A549 (cell line): Measurements from ENCODE around the gene TTF1. TPM values are rescaled to one million over a fixed set of nuclear protein-coding genes. Genes with fewer than 3 reads are reported as not detected.

Experiments used
- ATAC-seq, 2 experiments: fragments of 200-7000 bp in 1 of 2; fragments of >200 bp in 1 of 2; cut with Nextera tagmentation in 1 of 2; cut with Tn5 transposase in 1 of 2; 3 replicates each; pipeline versions ENCODE4 v1.8.0 to v1.9.1; 2018 to 2020; ENCODE audit warnings: mild to moderate bottlenecking in 1 of 2, moderate library complexity in 1 of 2
- CTCF ChIA-PET: fragments of 300-600 bp; sonication (Branson Sonifier 250); formaldehyde crosslinking; extraction: SDS; loops from one replicate; lab custom pipeline; 2021; ENCODE audit warnings: antibody characterized with exemption, inconsistent platforms; lab: Yijun Ruan, JAX
- POLR2A ChIA-PET: fragments of 350-600 bp; formaldehyde crosslinking; extraction: SDS; loops from one replicate; lab custom pipeline; 2021; ENCODE audit warnings: antibody characterized with exemption, inconsistent platforms; lab: Yijun Ruan, JAX
- DNase-seq, 2 experiments: peaks; one replicate each; pipeline versions ENCODE4 v3.0.0 to v3.0.0-alpha.2; 2011 to 2016; ENCODE audit warnings: low read depth in 1 of 2, low spot score in 1 of 2
- FAIRE-seq: peaks from 2 replicates; lab custom pipeline; 2011; peaks lifted over from hg19 to GRCh38; lab: Jason Lieb, UNC
- H3K27ac ChIP-seq, 2 experiments: fragments of >200 bp; sonication (Bioruptor Twin); formaldehyde crosslinking; 3 replicates each; pipeline ENCODE4 v1.5.1; 2016 to 2017
- H3K4me1 ChIP-seq: fragments of >200 bp; sonication (Bioruptor Twin); formaldehyde crosslinking; 3 replicates; pipeline ENCODE4 v1.6.1; 2016
- H3K4me2 ChIP-seq: fragments of >200 bp; sonication (Bioruptor Twin); formaldehyde crosslinking; 3 replicates; pipeline ENCODE4 v1.6.1; 2016
- H3K4me3 ChIP-seq: fragments of >200 bp; sonication (Bioruptor Twin); formaldehyde crosslinking; 3 replicates; pipeline ENCODE4 v1.5.1; 2016
- H3K9me3 ChIP-seq: fragments of >200 bp; sonication (Bioruptor Twin); formaldehyde crosslinking; 3 replicates; pipeline ENCODE4 v1.6.1; 2016
- BHLHE40 ChIP-seq: IDR thresholded peaks from 2 replicates; pipeline ENCODE4 v1.6.1; 2012; ENCODE audit warnings: low read depth, low read length, inconsistent platforms
- CHD2 ChIP-seq: fragments of 150-350 bp; IDR thresholded peaks from 2 replicates; pipeline ENCODE4 v1.6.1; 2014; ENCODE audit warnings: low read length; ENCODE audit not compliant: partially characterized antibody
- EHF ChIP-seq: fragments of 250-450 bp; sonication (Bioruptor Pico); IDR thresholded peaks from 2 replicates; pipeline ENCODE4 v1.5.0; 2020; ENCODE audit warnings: mild to moderate bottlenecking
- ELK1 ChIP-seq: fragments of 150-350 bp; IDR thresholded peaks from 2 replicates; pipeline ENCODE4 v1.6.1; 2014; ENCODE audit warnings: low read depth, mild to moderate bottlenecking, low read length
- FOSB ChIP-seq: fragments of 250-450 bp; sonication (Bioruptor Pico); IDR thresholded peaks from 2 replicates; pipeline ENCODE4 v1.5.0; 2020; ENCODE audit warnings: mild to moderate bottlenecking, moderate library complexity
- FOXS1 ChIP-seq: fragments of 250-450 bp; sonication (Bioruptor Pico); IDR thresholded peaks from 2 replicates; pipeline ENCODE4 v1.5.0; 2020; ENCODE audit warnings: mild to moderate bottlenecking, moderate library complexity
- HDAC2 ChIP-seq: fragments of 200-600 bp; sonication (generic); IDR thresholded peaks from 2 replicates; pipeline ENCODE4 v1.6.1; 2016
- HEYL ChIP-seq: fragments of 250-450 bp; sonication (Bioruptor Pico); IDR thresholded peaks from 2 replicates; pipeline ENCODE4 v1.8.0; 2021; ENCODE audit warnings: mild to moderate bottlenecking, moderate library complexity
- HOXA7 ChIP-seq: fragments of 250-450 bp; sonication (Bioruptor Pico); IDR thresholded peaks from 2 replicates; pipeline ENCODE4 v1.5.0; 2020; ENCODE audit warnings: mild to moderate bottlenecking, moderate library complexity
- HOXB5 ChIP-seq: fragments of 250-450 bp; sonication (Bioruptor Pico); IDR thresholded peaks from 2 replicates; pipeline ENCODE4 v1.5.0; 2020; ENCODE audit warnings: mild to moderate bottlenecking, moderate library complexity
- MAFK ChIP-seq: fragments of 450-650 bp; IDR thresholded peaks from 2 replicates; pipeline ENCODE4 v1.6.1; 2014; ENCODE audit not compliant: partially characterized antibody
- POLR2AphosphoS2 ChIP-seq: conservative IDR thresholded peaks from 2 replicates; pipeline ENCODE4 v1.6.1; 2012; ENCODE audit warnings: low read length, improper control_type of control experiment, inconsistent platforms
- RARB ChIP-seq: fragments of 250-450 bp; sonication (Bioruptor Pico); IDR thresholded peaks from 2 replicates; pipeline ENCODE4 v1.8.0; 2021; ENCODE audit warnings: mild to moderate bottlenecking, moderate library complexity
- RCOR1 ChIP-seq: fragments of 150-350 bp; IDR thresholded peaks from 2 replicates; pipeline ENCODE4 v1.6.1; 2014; ENCODE audit warnings: antibody characterized with exemption, low read length, low read depth
- REST ChIP-seq: fragments of 200-600 bp; sonication (generic); IDR thresholded peaks from 2 replicates; pipeline ENCODE4 v1.6.1; 2016; ENCODE audit warnings: antibody characterized with exemption, mild to moderate bottlenecking, moderate library complexity
- RFX5 ChIP-seq: fragments of 450-650 bp; IDR thresholded peaks from 2 replicates; pipeline ENCODE4 v1.7.1; 2014; ENCODE audit warnings: antibody characterized with exemption, mild to moderate bottlenecking, moderate library complexity
- RNF2 ChIP-seq: fragments of 200-600 bp; sonication (generic); IDR thresholded peaks from 2 replicates; pipeline ENCODE4 v1.6.1; 2016; ENCODE audit warnings: low read depth, mild to moderate bottlenecking, antibody characterized with exemption, moderate library complexity, borderline replicate concordance
- SREBF2 ChIP-seq: fragments of 450-650 bp; IDR thresholded peaks from 2 replicates; pipeline ENCODE4 v1.6.1; 2014; ENCODE audit warnings: mild to moderate bottlenecking, moderate library complexity
- ZC3H11A ChIP-seq: fragments of 450-650 bp; IDR thresholded peaks from 2 replicates; pipeline ENCODE4 v1.6.1; 2014; ENCODE audit warnings: antibody characterized with exemption, mild to moderate bottlenecking
- ZFP36 ChIP-seq: fragments of 450-650 bp; IDR thresholded peaks from 2 replicates; pipeline ENCODE4 v1.6.1; 2014; ENCODE audit warnings: borderline replicate concordance; ENCODE audit not compliant: partially characterized antibody
- WGBS: methylation state at CpG from one replicate; pipeline ENCODE4 v1.1.6; 2017; ENCODE audit errors: missing lambda C conversion rate; 5-methylcytosine and 5-hydroxymethylcytosine counted together
- polyA plus RNA-seq, 4 experiments: library from polyadenylated mRNA; depleted of rRNA in 3 of 4; stranded (reverse); fragments of >200 nt; fragmentation: RNase III in 1 of 4; extraction: RNeasy Plus Mini Kit Qiagen cat#74134 plus additional on column Dnase treatment in 1 of 4; gene quantifications; 2 replicates in 3 of 4; 3 replicates in 1 of 4; pipeline ENCODE4 v1.2.3, GENCODE V29; 2011 to 2017
- TF ChIP-seq, protein P1 (sequence below): fragments of >200 bp; sonication (Bioruptor Twin); formaldehyde crosslinking; IDR thresholded peaks from 3 replicates; pipeline ENCODE4 v1.6.1; 2016
- TF ChIP-seq, protein P2 (sequence below): IDR thresholded peaks from 2 replicates; pipeline ENCODE4 v1.6.1; 2012

Gene TTF1
- polyA plus RNA-seq, 2 of the 4 experiments (the other 2 are of a cell fraction): 11.4 to 16.0 TPM

GRCh38 chr9:132418726-132419363 lies 12.2 kb upstream of the TTF1 start:
- Histone ChIP-seq H3K4me3 (no peak overlapping the region), H3K4me1 (no peaks in the 10 kb centered on the region)
- no peak for DNase-seq
- POLR2A ChIA-PET: no interaction called here
- TF ChIP-seq, protein P1, sequence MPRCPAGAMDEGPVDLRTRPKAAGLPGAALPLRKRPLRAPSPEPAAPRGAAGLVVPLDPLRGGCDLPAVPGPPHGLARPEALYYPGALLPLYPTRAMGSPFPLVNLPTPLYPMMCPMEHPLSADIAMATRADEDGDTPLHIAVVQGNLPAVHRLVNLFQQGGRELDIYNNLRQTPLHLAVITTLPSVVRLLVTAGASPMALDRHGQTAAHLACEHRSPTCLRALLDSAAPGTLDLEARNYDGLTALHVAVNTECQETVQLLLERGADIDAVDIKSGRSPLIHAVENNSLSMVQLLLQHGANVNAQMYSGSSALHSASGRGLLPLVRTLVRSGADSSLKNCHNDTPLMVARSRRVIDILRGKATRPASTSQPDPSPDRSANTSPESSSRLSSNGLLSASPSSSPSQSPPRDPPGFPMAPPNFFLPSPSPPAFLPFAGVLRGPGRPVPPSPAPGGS: no peak
- TF ChIP-seq REST (no peak), RNF2 (no peak), HEYL (CRISPR knock-in tag) (no peak)
- TF ChIP-seq, all 56 proteins: peak for 0
- Histone ChIP-seq H3K4me2 (no peak overlapping the region), H3K9me3 (no peaks in the 10 kb centered on the region), H3K27ac (no peak overlapping the region)
- FAIRE-seq (no peak), ATAC-seq (no peak)
- WGBS: 15% methylated on average over 5 of the region's 5 CpGs
- CTCF ChIA-PET: interaction anchor here (0.6 to 2.3 kb wide), 3 partner anchors 151 to 255 kb away, joined by 4 to 6 read pairs (median 4); no protein-coding TSS in a partner anchor

GRCh38 chr9:132415181-132415580 lies 8.5 kb upstream of the TTF1 start:
- TF ChIP-seq FOXS1 (CRISPR knock-in tag) (no peak), FOSB (no peak)
- POLR2A ChIA-PET: interaction anchor here (0.9 kb wide), 1 partner anchor 60 kb away, joined by 3 read pairs; the partner anchor contains the start of gene SETX
- peaks cover 15% of the 10 kb centered on the region for H3K9me3 ChIP-seq
- CTCF ChIA-PET: interaction anchor here (0.6 to 3.8 kb wide), 7 partner anchors 12 to 557 kb away, joined by 3 to 28 read pairs (median 4); no protein-coding TSS in a partner anchor
- no peak overlapping the region for H3K27ac ChIP-seq
- 0 out of 3 replicates have a peak overlapping the region, but pooled peaks have one; percentile 20 for H3K4me3 ChIP-seq
- FAIRE-seq (no peak), ATAC-seq (no peak), DNase-seq (no peak)
- H3K4me1 ChIP-seq: peaks cover 5% of the 10 kb centered on the region; the same call in 1 of the 3 replicates
- H3K4me2 ChIP-seq: peak overlapping the region; percentile 47
- WGBS: 22% methylated on average over 12 of the region's 12 CpGs

- no peak overlapping the region for H3K27ac ChIP-seq
- CTCF ChIA-PET: interaction anchor here (0.6 to 3.8 kb wide), 9 partner anchors 12 to 558 kb away, joined by 3 to 28 read pairs (median 4); partner anchors contain the start of gene BARHL1
- ATAC-seq (no peak), DNase-seq (no peak), FAIRE-seq (no peak)
- no peak for TF ChIP-seq RARB
- TF ChIP-seq EHF (CRISPR knock-in tag): no peak
- no peak for TF ChIP-seq MAFK
- no peak for TF ChIP-seq RFX5
- H3K4me2 ChIP-seq: peak overlapping the region; percentile 47
- H3K4me1 ChIP-seq: peaks cover 5% of the 10 kb centered on the region; the same call in 1 of the 3 replicates
- 0 out of 3 replicates have a peak overlapping the region, but pooled peaks have one; percentile 20 for H3K4me3 ChIP-seq
- WGBS: 31% methylated on average over 7 of the region's 7 CpGs
- POLR2A ChIA-PET: interaction anchor here (0.9 kb wide), 1 partner anchor 60 kb away, joined by 3 read pairs; the partner anchor contains the start of gene SETX
- H3K9me3 ChIP-seq: peaks cover 15% of the 10 kb centered on the region
Observed at GRCh38 chr9:132414731-132415130, 8.1 kb upstream of the TTF1 start.

DNA sequence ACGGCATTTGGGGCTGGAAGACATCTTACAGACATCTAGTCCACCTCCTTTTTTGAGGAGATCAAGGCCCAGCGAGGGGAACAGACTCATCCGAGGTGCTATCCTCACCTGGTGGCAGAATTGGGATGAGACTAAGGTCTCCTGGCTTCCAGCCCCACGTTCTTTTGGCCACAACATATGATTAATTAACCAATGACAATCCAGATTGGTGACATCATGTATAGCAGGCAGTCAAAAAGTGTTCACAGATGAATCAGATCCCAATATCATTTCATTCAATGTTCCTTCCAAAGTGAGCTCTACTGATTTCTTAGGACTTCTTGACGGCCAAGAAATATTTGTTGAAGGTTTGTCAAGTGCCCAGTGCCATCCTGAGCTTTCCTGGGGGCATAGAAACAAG lies 7.3 kb upstream of the TTF1 start:
- ChIA-PET CTCF (interaction anchor here (0.6 to 3.8 kb wide), 8 partner anchors 13 to 559 kb away, joined by 3 to 28 read pairs (median 4); partner anchors contain the start of gene BARHL1), POLR2A (no interaction called here)
- no peak overlapping the region for H3K4me2 ChIP-seq
- no peak overlapping the region for H3K4me3 ChIP-seq
- H3K4me1 ChIP-seq: peaks cover 5% of the 10 kb centered on the region; the same call in 1 of the 3 replicates
- DNase-seq (no peak), FAIRE-seq (no peak), ATAC-seq (no peak)
- no peak overlapping the region for H3K27ac ChIP-seq
- peaks cover 15% of the 10 kb centered on the region for H3K9me3 ChIP-seq
- WGBS: 9% methylated on average over 5 of the region's 5 CpGs
- TF ChIP-seq ELK1 (no peak), RNF2 (no peak), RCOR1 (no peak), RFX5 (no peak), CHD2 (no peak), BHLHE40 (no peak), HOXB5 (no peak), HDAC2 (no peak), HOXA7 (CRISPR knock-in tag) (no peak), ZFP36 (no peak), ZC3H11A (no peak), POLR2AphosphoS2 (no peak), SREBF2 (no peak)
- TF ChIP-seq, protein P2, sequence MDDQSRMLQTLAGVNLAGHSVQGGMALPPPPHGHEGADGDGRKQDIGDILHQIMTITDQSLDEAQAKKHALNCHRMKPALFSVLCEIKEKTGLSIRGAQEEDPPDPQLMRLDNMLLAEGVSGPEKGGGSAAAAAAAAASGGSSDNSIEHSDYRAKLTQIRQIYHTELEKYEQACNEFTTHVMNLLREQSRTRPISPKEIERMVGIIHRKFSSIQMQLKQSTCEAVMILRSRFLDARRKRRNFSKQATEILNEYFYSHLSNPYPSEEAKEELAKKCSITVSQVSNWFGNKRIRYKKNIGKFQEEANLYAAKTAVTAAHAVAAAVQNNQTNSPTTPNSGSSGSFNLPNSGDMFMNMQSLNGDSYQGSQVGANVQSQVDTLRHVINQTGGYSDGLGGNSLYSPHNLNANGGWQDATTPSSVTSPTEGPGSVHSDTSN: no peak
